ENCODE results near the gene PIK3R5. TPM values are rescaled to one million over a fixed set of nuclear protein-coding genes. Genes with fewer than 3 reads are reported as not detected.
"Not testable (repeated sequence)": the region's sequence is repeated elsewhere in the genome, so short reads cannot be mapped to it uniquely, and the experiment has no call there.

PIK3R5 gene
- total RNA-seq, 1 donor from 2014 or later: not detected

DNA sequence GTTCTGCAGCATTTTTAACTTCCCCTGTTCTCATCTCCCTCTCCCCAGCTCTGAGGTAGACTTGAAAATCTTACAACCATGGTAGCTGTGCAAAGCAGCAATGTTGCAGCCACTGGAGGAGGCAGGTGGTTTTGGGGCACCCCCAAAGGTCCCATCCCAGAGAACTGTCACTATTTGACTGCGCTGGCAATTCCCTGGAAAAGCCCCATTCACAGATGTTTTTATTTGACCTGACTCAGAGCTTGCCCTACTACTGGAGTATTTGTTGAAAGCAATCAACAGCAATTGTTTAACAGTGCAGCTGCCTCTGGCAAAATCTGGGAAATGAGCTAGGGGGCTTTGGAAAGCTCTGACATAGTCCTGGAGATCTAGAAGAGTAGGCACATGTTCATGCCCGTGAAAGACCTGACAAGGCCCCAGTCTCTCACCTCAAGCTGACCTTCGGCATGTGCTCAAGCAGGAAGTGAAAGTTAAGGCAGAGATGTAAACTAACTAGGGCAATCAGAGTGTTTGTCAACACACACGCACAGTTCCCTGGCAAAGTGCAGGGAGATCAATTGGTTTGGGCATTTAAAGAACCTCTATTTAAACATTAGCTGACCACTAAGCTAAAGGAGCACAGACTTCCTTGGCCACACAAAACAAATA lies 19.7 kb upstream of the PIK3R5 start:
- DNase-seq: no peak

DNA sequence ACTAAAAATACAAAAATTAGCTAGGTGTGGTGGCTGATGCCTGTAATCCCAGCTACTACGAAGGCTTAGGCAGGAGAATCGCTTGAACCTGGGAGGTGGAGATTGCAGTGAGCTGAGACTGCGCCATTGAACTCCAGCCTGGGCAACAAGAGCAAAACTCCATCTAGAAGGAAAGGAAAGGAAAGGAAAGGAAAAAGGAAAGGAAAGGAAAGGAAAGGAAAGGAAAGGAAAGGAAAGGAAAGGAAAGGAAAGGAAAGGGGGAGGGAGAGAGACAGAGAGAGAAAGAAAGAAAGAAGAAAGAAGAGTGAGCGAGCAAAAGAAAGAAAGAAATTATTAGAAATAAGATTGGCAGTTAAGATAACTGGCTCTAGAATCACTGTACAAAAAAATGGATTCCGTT lies 18.7 kb upstream of the PIK3R5 start:
- DNase-seq: not testable (repeated sequence)

DNA sequence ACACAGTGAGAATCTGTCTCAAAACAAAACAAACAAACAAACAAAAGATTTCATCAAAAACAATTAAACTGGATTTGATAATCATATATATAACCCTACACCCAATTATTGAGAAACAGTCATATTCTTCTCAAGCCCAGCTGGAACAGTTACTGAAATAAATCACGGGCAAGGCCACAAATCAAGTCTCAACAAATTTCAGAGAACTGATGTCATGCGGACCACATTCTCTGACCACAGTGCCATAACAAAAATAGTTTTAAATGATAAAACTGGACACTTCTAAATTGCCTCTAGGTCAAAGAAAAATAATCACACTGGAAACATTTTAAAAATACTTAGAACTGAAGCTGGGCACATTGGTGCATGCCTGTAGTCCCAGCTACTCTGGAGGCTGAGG lies 15.9 kb upstream of the PIK3R5 start:
- no peak for DNase-seq

GRCh38 chr17:8979715-8980114 lies 14.2 kb upstream of the PIK3R5 start:
- DNase-seq: no peak

- no peak for DNase-seq
Measured at GRCh38 chr17:8976638-8977037, 11.1 kb upstream of the PIK3R5 start.

DNA sequence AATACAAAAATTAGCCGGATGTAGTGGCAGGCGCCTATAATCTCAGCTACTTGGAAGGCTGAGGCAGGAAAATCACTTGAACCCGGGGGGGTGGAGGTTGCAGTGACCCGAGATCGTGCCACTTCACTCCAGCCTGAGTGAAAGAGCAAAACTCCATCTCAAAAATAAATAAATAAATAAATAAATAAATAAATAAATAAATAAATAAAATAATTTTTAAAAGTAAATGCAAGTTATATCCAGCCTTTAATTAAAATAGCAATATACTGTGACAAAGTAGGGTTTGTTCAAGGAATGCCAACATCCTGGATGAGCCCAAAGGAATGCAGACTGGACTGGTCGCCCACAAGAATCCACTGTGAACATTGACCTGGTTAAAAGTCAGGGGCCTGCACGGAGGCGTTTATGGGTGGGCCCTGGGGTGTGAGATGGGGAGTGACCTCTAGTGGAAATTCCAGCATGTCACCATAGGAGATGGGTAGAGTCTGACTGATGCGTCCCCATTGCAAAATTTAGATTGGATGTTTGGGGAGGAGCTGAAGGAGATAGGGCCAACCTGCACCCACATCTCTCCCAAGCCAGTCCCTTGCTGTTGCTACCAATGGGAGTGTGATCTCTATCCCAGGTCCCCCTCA lies 9.7 kb upstream of the PIK3R5 start:
- no peak for DNase-seq

- no peak for DNase-seq
Measured at GRCh38 chr17:8969901-8970300, 4.4 kb upstream of the PIK3R5 start.

DNA sequence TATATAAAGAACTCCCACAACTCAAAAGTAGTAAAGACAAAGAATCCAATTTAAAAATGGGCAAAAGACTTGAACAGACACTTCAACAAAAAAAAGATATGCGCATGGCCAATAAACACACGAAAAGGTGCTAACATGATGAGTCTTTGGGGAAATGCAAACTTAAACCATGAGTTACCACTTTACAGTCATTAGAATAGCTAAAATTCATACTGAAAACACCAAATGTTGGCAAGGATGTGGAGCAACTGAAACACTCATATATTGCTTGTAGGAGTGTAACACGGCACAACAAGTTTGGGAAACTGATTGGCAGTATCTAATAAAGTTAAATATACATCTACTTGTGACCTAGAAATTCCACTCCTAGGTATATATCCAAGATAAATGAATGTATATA lies 3.0 kb upstream of the PIK3R5 start:
- no peak for DNase-seq

GRCh38 chr17:8967861-8968260 lies 2.4 kb upstream of the PIK3R5 start:
- no peak for DNase-seq

GRCh38 chr17:8966926-8967325 lies 1.4 kb upstream of the PIK3R5 start:
- DNase-seq: no peak

- DNase-seq: no peak
Measured at GRCh38 chr17:8964801-8965393, 610 bp downstream of the PIK3R5 start.

- DNase-seq: no peak
Measured at GRCh38 chr17:8963647-8964258, 1.8 kb downstream of the PIK3R5 start.

GRCh38 chr17:8963014-8963413 lies 2.5 kb downstream of the PIK3R5 start:
- no peak for DNase-seq

GRCh38 chr17:8961829-8962228 lies 3.7 kb downstream of the PIK3R5 start:
- no peak for DNase-seq

DNA sequence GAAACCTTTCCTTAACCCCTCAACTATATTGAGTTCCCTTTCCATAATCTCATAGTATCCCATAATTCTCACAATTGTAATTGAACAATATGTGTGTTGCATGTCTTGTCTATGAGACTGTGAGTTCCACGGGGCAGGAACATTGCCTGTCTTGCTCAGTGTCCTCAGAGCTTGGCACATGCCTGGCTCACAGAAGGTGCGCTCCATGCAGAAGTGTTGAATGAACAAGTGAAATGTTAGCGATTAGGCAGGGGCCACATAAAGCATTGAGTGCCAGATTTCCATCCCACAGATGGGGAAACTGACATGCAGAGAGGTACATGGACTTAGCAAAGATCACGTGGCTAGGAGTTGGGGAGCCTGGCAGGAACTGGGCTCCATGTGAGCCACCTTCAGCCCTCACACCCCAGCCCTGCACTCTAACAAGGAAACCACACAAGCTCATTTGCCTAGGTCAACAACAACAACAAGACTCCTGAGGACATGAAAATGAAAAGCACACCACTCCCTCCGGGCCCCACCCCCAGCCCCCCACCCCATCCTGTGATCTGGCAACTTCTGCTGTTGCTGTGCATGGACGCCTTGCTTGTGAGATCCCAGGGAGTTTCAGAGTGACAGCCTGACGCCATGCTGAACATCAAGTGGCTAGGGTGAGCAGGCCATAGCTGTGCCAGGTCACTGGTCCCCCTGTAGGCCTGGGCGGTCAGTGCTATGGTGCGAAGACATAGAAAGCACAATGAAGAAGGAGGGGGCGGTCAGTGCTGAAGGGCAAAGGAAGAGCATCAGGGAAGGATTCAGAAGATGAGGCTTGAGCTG lies 5.0 kb downstream of the PIK3R5 start:
- DNase-seq: no peak

GRCh38 chr17:8959312-8959918 lies 6.1 kb downstream of the PIK3R5 start:
- DNase-seq: no peak

DNA sequence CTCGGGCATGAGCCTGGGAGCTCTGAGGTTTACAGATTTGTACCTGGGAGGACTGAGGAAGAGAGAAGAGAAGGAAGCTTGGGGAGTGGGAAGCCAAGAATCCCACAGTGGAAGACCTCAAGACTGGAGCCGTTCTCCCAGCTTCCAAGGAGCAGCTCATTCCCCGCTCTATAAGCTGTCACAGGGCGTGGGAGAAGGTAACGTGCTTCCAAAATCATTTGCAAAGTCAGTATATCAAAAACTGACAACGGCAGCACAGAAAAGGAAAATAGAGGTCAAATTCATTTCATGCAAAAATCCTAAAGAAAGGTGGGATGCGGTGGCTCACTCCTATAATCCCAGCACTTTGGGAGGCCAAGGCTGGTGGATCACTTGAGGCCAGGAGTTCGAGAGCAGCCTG lies 7.8 kb downstream of the PIK3R5 start:
- no peak for DNase-seq

- no peak for DNase-seq
Measured at GRCh38 chr17:8956465-8956902, 9.0 kb downstream of the PIK3R5 start.

DNA sequence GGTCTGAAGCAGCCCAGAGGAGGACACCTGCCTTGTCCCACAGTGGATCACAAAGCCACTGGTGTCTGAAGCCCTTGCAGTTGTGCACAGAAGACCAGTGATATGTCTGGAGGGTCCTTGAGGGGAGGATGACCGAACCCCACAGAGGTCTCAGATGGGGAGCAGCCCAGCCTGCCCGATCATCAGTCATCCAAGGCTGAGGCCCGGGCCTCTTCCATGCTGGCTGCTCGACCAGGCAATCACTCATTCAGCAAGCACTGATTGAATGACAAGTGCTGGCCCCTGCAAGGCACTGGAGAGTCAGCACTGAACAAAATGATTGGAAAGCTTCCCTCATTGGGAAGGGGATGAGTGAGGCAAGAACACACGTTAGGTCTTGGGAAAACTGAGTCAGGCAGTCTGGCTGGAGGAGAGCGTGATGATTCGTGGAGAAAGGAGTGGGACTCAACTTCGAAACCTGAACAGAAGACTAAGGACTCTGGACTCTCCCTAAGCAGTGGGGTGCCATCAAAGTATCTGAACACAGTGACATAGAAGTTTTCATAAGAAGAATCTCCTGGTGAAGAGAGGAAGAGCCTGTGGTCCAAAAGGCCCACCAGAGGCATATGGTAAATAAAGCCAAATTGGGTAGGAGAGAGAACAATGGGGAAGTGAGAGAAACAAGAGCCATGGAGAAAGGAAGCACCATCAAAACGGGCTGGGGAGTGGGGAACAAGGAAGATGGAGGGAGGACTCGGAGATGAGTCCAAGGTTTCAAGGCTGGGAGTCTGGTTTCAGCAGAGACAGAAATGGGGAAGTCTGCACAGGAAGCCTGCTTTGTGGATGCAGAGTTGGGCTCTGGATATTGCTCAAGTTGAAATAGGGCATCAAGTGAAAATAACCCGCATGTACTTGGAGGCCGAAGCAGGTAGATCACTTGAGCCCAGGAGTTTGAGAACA lies 10.2 kb downstream of the PIK3R5 start:
- DNase-seq: no peak

DNA sequence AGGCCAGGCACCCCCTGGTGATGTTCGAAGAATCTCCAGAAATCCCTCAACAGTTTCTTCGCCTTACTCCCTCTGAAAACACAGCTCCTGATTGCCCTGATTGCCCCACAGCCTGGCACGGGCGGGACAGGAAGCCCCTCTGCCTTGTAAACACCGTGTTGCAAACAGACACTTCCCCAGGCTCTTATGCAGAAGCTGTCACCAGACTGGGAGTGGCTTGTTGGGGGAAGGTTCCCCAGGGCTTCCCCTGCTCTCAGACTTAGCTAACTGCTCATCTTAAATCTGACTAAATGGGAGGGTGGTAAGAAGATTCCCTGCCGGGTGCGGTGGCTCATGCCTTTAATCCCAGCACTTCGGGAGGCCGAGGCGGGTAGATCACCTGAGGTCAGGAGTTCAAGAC lies 11.2 kb downstream of the PIK3R5 start:
- DNase-seq: no peak

DNA sequence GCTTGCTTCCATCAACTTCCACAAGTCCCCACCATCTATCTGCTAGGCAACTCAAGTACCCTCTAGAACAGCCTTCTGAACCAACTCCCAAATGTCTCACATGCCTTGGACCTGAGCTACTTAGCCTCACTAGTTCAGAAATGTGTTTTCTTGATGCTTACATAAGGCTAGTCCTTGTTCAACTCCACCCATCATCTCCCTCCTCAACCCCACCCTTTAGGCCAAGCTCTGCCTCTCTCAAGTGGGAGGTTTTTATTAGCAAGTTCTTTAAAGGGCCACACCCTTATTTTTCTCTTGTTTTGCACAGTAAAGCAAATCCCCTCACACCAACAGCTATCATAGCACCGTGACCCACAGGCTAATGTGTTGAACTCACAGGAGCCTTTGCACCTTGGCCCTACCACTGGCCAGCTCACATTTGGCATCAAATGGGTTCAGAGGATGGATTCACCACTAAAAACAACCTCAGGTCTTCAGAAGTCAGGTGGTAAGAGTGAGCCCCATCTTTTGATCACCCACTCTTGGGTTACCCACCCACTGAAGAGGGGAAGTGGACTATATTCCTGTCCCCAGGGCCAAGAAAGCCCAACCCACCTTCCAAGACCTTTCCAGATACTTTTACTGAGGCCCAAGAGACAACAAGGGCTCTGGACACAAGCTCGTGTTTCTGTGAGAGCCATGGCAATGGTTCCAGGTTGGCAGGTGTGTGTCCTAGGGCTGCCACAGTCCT lies 12.2 kb downstream of the PIK3R5 start:
- no peak for DNase-seq
